Measurements from ENCODE around the gene ZNF823. TPM values are rescaled to one million over a fixed set of nuclear protein-coding genes. Genes with fewer than 3 reads are reported as not detected.
A peak's percentile ranks its signal among the peaks of the same experiment; 100 is the strongest.

The ZNF823 gene
- total and polyA plus RNA-seq, 9 of the 15 experiments (the other 6 are each of a cell fraction or from before 2014, with no cell fraction given): 4.0 to 13.4 (median 6.1) TPM

- Histone ChIP-seq H3K9me1 (ENCODE audit: control insufficient read depth, insufficient read depth, low read length) (no peaks in the 10 kb centered on the region), H4K20me1 (replicated peaks; ENCODE audit: control insufficient read depth, insufficient read depth, low read length) (no peaks in the 10 kb centered on the region), H3K36me3 (ENCODE audit: control insufficient read depth, insufficient read depth, low read length) (peaks cover 18% of the 10 kb centered on the region; the same call in 2 of the 3 replicates), H3K27me3 (ENCODE audit: control insufficient read depth in 2 of 2, insufficient read depth in 2 of 2, low read length in 2 of 2) (no peaks in the 10 kb centered on the region), H3K4me3 (no peak overlapping the region), H3K4me1 (replicated peaks in 1 of 2; ENCODE audit: control insufficient read depth in 2 of 2, insufficient read depth in 2 of 2, low read length in 2 of 2) (no peaks in the 10 kb centered on the region; a peak in 1 of 5 replicates), H3K9me3 (replicated peaks; ENCODE audit: control insufficient read depth, insufficient read depth, low read depth, low read length) (no peaks in the 10 kb centered on the region), H3K4me2 (ENCODE audit: insufficient read depth, low read length) (no peak overlapping the region), H2AFZ (ENCODE audit: low read depth, low read length) (no peak overlapping the region), H3K27ac (ENCODE audit: extremely low read depth, low read depth, low read length) (no peak overlapping the region), H3K79me2 (ENCODE audit: control insufficient read depth, insufficient read depth, low read length) (no peaks in the 10 kb centered on the region; the same call in 2 of the 3 replicates), H3K9ac (ENCODE audit: insufficient read depth in 1 of 2, low read depth in 2 of 2, low read length in 2 of 2) (no peak overlapping the region)
- BruUV-seq (replicated peaks): TSS peak; percentile 34
- POLR2A ChIA-PET: interaction anchor here (0.7 kb wide), 2 partner anchors 57 to 149 kb away, joined by 3 read pairs; no protein-coding TSS in a partner anchor
- in situ Hi-C loops (cut with MboI) (no loop called here), intact Hi-C loops (cut with micrococcal nuclease) (no loop called here)
- DNase-seq (ENCODE audit: extremely low read depth in 1 of 4, low spot score in 3 of 4) (no peak), ATAC-seq (no peak), FAIRE-seq (no peak)
- WGBS (ENCODE audit: insufficient coverage, low coverage, missing lambda C conversion rate): 82% methylated on average over 2 of the region's 4 CpGs
- CTCF ChIA-PET (ENCODE audit: low intra/inter-chr PET ratio): no interaction called here
- TF ChIP-seq MEF2D (tag; conservative IDR thresholded peaks at IDR 0.05; ENCODE audit: low read depth) (no peak), SRSF3 (IDR thresholded peaks at IDR 0.05; ENCODE audit: insufficient read depth, low read length) (no peak), MTA3 (IDR thresholded peaks at IDR 0.05; ENCODE audit: borderline replicate concordance) (no peak), ESRRA (IDR thresholded peaks at IDR 0.05; ENCODE audit: borderline replicate concordance, low read depth) (no peak), ZBTB11 (CRISPR knock-in tag; IDR thresholded peaks at IDR 0.05) (no peak), ZNF57 (CRISPR knock-in tag; IDR thresholded peaks at IDR 0.05) (no peak), RAD51 (IDR thresholded peaks at IDR 0.05; ENCODE audit: borderline replicate concordance, low read depth) (no peak), CTCF (IDR thresholded peaks at IDR 0.05 in 2 of 3, conservative IDR thresholded peaks at IDR 0.05 in 1 of 3; ENCODE audit: insufficient read depth in 2 of 3, low read depth in 1 of 3, low read length in 3 of 3) (no peak), ASH1L (IDR thresholded peaks at IDR 0.05; ENCODE audit: borderline replicate concordance, low read depth, partially characterized antibody) (no peak), HINFP (tag; conservative IDR thresholded peaks at IDR 0.05; ENCODE audit: low read depth) (no peak), DIDO1 (tag; IDR thresholded peaks at IDR 0.05; ENCODE audit: low read depth) (no peak), HES1 (IDR thresholded peaks at IDR 0.05; ENCODE audit: low read depth) (no peak)
Observed at GRCh38 chr19:11729586-11729985, 9.2 kb downstream of the ZNF823 start.

All from K562 (cell line).